Measurements from ENCODE around the gene SELENOV. TPM values are rescaled to one million over a fixed set of nuclear protein-coding genes. Genes with fewer than 3 reads are reported as not detected.

The SELENOV gene
- total and polyA plus RNA-seq, 9 of the 15 experiments (the other 6 are each of a cell fraction or from before 2014, with no cell fraction given) = 0.04 to 0.09 (median 0.06) TPM; not detected in 4

DNA sequence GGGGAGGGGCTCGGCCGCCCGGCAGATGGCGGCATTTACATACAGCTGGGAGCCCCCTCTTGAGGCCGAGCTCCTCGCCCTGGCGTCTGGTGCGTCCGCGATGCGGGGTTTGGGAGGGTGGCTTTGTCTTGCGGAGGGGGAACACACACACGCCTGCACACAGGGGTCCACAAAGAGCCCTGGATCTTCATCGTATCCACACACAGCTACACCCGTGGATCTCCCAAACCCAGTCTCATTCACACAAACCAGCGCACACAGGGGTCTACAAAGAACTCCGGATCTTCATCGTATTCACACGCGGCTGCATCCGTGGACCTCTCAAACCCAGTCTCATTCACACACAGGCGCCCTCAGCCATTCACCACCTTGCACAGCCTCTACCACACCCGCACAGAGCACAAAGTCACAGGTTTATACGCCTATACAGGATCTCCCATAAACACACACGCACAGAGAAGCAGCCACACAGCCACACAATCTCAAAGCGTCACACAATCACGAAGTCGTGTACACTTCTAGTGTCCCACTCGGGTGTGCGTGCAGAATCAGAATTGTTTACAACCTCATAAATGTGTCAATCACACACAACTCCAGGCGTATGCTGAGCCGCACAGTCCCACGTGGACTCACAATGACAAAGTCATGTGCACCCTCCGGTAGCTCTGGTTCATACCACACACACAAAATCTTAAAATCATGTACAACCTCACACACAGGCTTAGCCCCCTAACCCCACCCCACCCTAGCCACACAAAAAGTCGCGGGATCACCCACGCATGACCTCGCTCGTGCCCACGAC, 16.7 kb upstream of the SELENOV start (continued):
- TF ChIP-seq U2AF1 (optimal IDR thresholded peaks at IDR 0.05; ENCODE audit: low read depth, low read length) (no peak), TRIM24 (IDR thresholded peaks at IDR 0.05) (no peak), ZNF24 (IDR thresholded peaks at IDR 0.05) (no peak), ZNF253 (CRISPR knock-in tag; conservative IDR thresholded peaks at IDR 0.05) (no peak), SPI1 (IDR thresholded peaks at IDR 0.05; ENCODE audit: borderline replicate concordance, low read depth, low read length) (no peak), CAMTA2 (CRISPR knock-in tag; conservative IDR thresholded peaks at IDR 0.05) (no peak), HIVEP1 (CRISPR knock-in tag; IDR thresholded peaks at IDR 0.05) (no peak), GTF2A2 (tag; IDR thresholded peaks at IDR 0.05) (no peak), FOXK2 (conservative IDR thresholded peaks at IDR 0.05 in 1 of 2, IDR thresholded peaks at IDR 0.05 in 1 of 2; ENCODE audit: low read depth in 2 of 2) (no peak; a peak in 1 of 4 replicates), FOXJ2 (tag; IDR thresholded peaks at IDR 0.05) (no peak), MEF2A (IDR thresholded peaks at IDR 0.05; ENCODE audit: control insufficient read depth, low read depth, low read length) (no peak), CHD4 (IDR thresholded peaks at IDR 0.05; ENCODE audit: insufficient read depth, insufficient replicate concordance, low read depth, low read length, poor library complexity, severe bottlenecking) (no peak), CHD1 (IDR thresholded peaks at IDR 0.05; ENCODE audit: low read length) (no peak), MED1 (CRISPR knock-in tag; IDR thresholded peaks at IDR 0.05; ENCODE audit: borderline replicate concordance) (no peak), POLR3A (IDR thresholded peaks at IDR 0.05; ENCODE audit: borderline replicate concordance, extremely low read depth, insufficient read depth, insufficient read length) (no peak), ZSCAN32 (CRISPR knock-in tag; IDR thresholded peaks at IDR 0.05) (no peak)
- TF ChIP-seq, protein P1, sequence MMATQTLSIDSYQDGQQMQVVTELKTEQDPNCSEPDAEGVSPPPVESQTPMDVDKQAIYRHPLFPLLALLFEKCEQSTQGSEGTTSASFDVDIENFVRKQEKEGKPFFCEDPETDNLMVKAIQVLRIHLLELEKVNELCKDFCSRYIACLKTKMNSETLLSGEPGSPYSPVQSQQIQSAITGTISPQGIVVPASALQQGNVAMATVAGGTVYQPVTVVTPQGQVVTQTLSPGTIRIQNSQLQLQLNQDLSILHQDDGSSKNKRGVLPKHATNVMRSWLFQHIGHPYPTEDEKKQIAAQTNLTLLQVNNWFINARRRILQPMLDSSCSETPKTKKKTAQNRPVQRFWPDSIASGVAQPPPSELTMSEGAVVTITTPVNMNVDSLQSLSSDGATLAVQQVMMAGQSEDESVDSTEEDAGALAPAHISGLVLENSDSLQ (IDR thresholded peaks at IDR 0.05) = peak; percentile 87
- TF ChIP-seq, protein P2, sequence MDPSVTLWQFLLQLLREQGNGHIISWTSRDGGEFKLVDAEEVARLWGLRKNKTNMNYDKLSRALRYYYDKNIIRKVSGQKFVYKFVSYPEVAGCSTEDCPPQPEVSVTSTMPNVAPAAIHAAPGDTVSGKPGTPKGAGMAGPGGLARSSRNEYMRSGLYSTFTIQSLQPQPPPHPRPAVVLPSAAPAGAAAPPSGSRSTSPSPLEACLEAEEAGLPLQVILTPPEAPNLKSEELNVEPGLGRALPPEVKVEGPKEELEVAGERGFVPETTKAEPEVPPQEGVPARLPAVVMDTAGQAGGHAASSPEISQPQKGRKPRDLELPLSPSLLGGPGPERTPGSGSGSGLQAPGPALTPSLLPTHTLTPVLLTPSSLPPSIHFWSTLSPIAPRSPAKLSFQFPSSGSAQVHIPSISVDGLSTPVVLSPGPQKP (CRISPR knock-in tag; IDR thresholded peaks at IDR 0.05) = no peak
- TF ChIP-seq, protein P3, sequence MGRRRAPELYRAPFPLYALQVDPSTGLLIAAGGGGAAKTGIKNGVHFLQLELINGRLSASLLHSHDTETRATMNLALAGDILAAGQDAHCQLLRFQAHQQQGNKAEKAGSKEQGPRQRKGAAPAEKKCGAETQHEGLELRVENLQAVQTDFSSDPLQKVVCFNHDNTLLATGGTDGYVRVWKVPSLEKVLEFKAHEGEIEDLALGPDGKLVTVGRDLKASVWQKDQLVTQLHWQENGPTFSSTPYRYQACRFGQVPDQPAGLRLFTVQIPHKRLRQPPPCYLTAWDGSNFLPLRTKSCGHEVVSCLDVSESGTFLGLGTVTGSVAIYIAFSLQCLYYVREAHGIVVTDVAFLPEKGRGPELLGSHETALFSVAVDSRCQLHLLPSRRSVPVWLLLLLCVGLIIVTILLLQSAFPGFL (CRISPR knock-in tag; IDR thresholded peaks at IDR 0.05) = no peak
- TF ChIP-seq, protein P4, sequence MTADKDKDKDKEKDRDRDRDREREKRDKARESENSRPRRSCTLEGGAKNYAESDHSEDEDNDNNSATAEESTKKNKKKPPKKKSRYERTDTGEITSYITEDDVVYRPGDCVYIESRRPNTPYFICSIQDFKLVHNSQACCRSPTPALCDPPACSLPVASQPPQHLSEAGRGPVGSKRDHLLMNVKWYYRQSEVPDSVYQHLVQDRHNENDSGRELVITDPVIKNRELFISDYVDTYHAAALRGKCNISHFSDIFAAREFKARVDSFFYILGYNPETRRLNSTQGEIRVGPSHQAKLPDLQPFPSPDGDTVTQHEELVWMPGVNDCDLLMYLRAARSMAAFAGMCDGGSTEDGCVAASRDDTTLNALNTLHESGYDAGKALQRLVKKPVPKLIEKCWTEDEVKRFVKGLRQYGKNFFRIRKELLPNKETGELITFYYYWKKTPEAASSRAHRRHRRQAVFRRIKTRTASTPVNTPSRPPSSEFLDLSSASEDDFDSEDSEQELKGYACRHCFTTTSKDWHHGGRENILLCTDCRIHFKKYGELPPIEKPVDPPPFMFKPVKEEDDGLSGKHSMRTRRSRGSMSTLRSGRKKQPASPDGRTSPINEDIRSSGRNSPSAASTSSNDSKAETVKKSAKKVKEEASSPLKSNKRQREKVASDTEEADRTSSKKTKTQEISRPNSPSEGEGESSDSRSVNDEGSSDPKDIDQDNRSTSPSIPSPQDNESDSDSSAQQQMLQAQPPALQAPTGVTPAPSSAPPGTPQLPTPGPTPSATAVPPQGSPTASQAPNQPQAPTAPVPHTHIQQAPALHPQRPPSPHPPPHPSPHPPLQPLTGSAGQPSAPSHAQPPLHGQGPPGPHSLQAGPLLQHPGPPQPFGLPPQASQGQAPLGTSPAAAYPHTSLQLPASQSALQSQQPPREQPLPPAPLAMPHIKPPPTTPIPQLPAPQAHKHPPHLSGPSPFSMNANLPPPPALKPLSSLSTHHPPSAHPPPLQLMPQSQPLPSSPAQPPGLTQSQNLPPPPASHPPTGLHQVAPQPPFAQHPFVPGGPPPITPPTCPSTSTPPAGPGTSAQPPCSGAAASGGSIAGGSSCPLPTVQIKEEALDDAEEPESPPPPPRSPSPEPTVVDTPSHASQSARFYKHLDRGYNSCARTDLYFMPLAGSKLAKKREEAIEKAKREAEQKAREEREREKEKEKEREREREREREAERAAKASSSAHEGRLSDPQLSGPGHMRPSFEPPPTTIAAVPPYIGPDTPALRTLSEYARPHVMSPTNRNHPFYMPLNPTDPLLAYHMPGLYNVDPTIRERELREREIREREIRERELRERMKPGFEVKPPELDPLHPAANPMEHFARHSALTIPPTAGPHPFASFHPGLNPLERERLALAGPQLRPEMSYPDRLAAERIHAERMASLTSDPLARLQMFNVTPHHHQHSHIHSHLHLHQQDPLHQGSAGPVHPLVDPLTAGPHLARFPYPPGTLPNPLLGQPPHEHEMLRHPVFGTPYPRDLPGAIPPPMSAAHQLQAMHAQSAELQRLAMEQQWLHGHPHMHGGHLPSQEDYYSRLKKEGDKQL (CRISPR knock-in tag; IDR thresholded peaks at IDR 0.05; ENCODE audit: borderline replicate concordance) = no peak

Measured in K562 (cell line).